ENCODE results near the gene CXCR6. TPM values are rescaled to one million over a fixed set of nuclear protein-coding genes. Genes with fewer than 3 reads are reported as not detected.

CXCR6 gene
- total and polyA plus RNA-seq, 2 of the 13 experiments (the other 11 are each of a cell fraction or from before 2014, with no cell fraction given), result not detected

- TF ChIP-seq SNAPC4 (CRISPR knock-in tag; IDR thresholded peaks at IDR 0.05) (no peak), NCOA1 (CRISPR knock-in tag; IDR thresholded peaks at IDR 0.05) (no peak), NR2C2 (CRISPR knock-in tag; IDR thresholded peaks at IDR 0.05; ENCODE audit: borderline replicate concordance) (no peak), ZNF616 (CRISPR knock-in tag; IDR thresholded peaks at IDR 0.05; ENCODE audit: low read depth) (no peak), MTA1 (CRISPR knock-in tag; IDR thresholded peaks at IDR 0.05; ENCODE audit: borderline replicate concordance) (no peak), SIX4 (CRISPR knock-in tag; IDR thresholded peaks at IDR 0.05) (no peak), HIVEP1 (CRISPR knock-in tag; IDR thresholded peaks at IDR 0.05) (no peak), TARDBP (CRISPR knock-in tag; IDR thresholded peaks at IDR 0.05) (no peak), POLR2A (IDR thresholded peaks at IDR 0.05; ENCODE audit: insufficient read depth in 1 of 2, low read depth in 2 of 2, low read length in 2 of 2) (no peak), ZNF788 (CRISPR knock-in tag; IDR thresholded peaks at IDR 0.05; ENCODE audit: borderline replicate concordance) (no peak), XBP1 (CRISPR knock-in tag; IDR thresholded peaks at IDR 0.05) (no peak), SALL2 (CRISPR knock-in tag; IDR thresholded peaks at IDR 0.05) (no peak), YEATS2 (CRISPR knock-in tag; IDR thresholded peaks at IDR 0.05; ENCODE audit: borderline replicate concordance) (no peak), SNRNP70 (IDR thresholded peaks at IDR 0.05; ENCODE audit: low read depth, low read length) (no peak)
These were observed 22.0 kb downstream of the CXCR6 start (continued) for GRCh38 chr3:45965253-45965652.
